GM18870 (cell line): ENCODE results near the gene KCNH6.

Experiments
- ATAC-seq: cut with Tn5 transposase; IDR thresholded peaks from one replicate; pipeline ENCODE4 v1.9.1; 2021; ENCODE audit warnings: moderate library complexity; ENCODE audit not compliant: unreplicated experiment

KCNH6 gene

DNA sequence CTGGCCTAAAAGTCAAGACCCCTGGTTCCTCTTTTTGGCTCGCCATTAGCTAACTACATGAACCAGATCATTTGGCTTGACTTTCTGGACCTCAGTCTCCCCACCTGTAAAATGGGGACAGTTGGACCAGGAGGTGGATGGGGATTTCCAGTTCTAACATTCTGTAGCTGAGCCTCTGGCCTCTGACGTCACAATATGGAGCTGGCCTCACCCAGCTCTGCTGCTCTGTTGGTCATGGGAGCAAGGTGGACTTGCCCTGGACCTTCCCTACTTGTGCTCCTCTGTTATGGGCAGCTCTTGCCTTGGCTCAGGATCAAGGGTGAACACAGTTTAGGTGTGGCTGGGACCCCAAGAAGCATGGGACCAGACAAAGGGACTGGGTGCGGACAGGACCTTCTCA is 16.5 kb upstream of the KCNH6 start:
- ATAC-seq = no peak

DNA sequence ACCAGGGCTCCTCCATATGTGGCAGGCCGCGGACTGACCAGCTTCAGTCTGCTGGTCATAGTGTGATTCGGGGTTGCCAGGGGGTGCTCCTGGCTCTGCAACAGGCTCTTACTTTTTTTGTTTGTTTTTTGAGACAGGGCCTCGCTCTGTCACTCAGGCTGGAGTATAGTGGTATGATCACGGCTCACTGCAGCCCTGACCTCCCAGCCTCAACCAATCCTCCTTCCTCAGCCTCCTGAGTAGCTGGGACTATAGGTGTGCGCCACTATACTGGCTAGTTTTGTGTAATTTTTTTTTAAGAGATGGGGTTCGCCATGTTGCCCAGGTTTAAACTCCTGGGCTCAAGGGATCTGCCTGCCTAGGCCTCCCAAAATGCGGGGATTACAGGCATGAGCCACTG is 11.8 kb upstream of the KCNH6 start:
- no peak for ATAC-seq

DNA sequence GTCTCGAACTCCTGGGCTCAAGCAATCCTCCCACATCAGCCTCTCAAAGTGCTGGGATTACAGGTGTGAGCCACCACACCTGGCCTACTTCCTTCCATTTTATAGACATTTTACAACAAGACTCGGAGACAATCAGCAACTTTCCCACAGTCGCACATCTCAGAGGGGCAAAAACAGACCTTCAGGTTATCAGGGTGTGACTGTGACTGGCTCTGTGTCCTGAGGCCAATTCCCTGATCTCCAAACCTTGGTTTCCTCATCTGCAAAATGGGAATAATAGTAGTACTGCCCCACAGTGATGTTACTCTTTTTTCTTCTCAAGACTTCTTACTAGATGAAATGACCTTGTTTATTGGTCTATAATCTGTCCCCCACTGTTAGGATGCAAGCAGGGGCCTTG is 10.8 kb upstream of the KCNH6 start:
- ATAC-seq = no peak

GRCh38 chr17:63512896-63513644 is 10.1 kb upstream of the KCNH6 start:
- no peak for ATAC-seq

DNA sequence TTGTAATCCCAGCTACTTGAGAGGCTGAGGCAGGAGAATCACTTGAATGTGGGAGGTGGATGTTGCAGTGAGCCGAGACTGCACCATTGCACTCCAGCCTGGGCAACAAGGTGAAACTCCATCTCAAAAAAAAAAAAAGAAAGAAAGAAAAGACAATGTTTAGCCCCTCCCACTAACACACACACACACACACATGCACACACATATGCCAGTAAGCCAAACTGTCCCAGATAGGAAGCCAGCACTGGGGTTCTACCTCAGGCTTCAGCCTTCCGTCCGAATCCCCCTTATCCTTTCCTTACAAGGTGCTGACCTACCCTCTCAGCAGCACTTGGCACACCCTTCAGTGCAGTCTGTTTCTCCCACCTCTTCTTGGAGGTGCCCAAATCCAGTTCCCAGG is 8.7 kb upstream of the KCNH6 start:
- ATAC-seq = no peak

DNA sequence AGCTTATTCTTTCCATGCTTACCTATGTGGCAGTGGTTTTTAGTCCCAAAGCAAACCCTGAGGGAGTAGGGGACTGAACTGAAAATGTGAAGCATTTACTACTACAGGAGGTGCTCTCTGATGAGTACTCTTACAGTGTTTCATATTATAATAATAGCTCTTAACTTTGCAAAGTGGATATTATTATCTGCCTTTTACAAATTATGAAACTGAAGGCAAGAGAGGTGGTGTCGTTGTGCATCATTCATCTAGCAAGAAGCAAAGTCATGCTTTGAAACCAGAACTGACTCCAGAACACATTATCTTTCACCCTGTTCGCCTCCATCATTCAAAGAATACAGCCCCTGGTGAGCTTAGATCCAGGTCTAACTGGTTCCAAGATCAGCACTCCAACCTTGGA is 8.2 kb upstream of the KCNH6 start:
- no peak for ATAC-seq

- ATAC-seq = no peak
Measured at GRCh38 chr17:63515426-63515825, 7.7 kb upstream of the KCNH6 start.

GRCh38 chr17:63516910-63517824 is 6.0 kb upstream of the KCNH6 start:
- ATAC-seq = no peak

GRCh38 chr17:63517825-63518534 is 5.2 kb upstream of the KCNH6 start:
- no peak for ATAC-seq

DNA sequence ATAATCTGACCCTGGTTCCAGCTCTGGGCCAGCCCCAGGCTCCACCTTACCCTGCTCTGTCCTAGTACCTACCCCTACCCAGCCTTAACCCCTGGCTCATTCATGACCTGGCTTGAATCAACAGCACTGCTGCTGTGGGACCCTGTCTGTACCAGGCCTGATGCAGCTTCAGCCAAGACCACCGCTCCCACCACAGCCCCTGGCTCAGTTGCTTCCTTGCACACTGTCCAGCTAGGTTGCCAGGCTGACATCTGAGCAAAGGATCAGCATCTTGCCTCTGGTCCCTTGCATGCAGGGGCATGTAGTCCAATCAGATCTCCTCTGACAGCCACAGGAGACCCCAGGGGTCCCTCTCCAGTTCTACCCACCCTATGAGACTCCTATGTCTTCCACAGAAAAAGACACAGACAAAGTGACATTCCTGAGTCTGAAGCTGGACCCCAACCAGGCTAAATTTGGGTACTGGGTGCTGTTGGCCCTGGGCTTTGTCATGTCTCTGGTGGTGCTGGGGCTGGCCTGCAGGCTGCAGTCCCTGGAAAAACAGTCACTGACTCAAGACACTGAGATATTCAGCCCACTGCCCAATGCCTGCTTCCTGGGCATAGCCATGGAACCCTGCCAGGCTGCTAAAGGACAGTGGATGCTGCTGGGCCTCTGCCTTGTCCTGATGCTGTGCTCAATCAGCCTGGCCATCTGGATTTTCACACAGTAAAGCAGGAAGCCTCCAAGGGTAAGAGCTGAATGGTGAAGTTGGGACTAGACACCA is 3.9 kb upstream of the KCNH6 start:
- no peak for ATAC-seq

- no peak for ATAC-seq
Measured at GRCh38 chr17:63519972-63520882, 2.9 kb upstream of the KCNH6 start.

- ATAC-seq = no peak
Measured at GRCh38 chr17:63524051-63524450, 893 bp downstream of the KCNH6 start.

- no peak for ATAC-seq
Measured at GRCh38 chr17:63525190-63525946, 2.2 kb downstream of the KCNH6 start.

DNA sequence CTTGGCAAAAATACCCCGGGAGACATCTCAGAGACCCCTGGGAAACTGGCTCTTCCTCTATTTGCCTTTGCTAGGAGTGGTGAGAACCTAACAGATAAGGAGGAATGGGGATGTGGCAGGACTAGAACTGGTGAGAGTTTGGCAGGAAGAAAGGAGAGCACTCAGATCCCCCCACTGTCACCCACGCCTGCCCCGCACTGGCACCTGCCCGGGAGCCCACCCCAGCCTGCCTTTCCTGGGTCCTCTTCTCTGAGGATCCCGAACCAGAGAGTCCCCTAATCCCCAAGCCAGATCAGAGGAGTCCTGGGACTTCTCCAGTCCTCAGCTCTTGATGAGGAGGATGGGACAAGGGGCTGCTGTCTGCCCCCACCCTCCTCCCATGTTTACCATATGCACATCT is 3.7 kb downstream of the KCNH6 start:
- ATAC-seq = no peak

DNA sequence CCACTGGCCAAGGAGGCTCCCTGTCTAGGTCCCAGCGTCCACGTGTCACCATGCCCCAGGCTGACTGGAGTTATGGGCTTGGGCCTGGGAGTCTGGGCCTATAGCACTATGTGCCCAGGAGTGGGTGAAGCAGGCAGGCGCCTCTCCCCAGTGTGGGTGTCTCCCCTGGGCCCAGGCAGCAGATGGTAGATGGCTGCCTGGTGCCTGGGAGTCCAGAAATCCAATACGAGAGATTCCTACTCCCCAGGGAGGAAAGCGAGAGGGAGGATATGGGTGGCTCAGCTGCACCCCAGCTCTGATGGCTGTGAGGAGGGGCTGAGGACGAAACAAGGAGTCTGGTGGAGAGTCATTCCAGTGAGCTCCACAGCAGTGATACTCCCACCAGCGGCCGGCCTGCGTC is 5.0 kb downstream of the KCNH6 start:
- no peak for ATAC-seq

GRCh38 chr17:63529711-63530556 is 6.8 kb downstream of the KCNH6 start:
- no peak for ATAC-seq

GRCh38 chr17:63530557-63531021 is 7.4 kb downstream of the KCNH6 start:
- no peak for ATAC-seq
